Kidney capillary endothelial cell (primary cell): Measurements from ENCODE around the gene GOLGA8H.
"Not testable (repeated sequence)": the region's sequence is repeated elsewhere in the genome, so short reads cannot be mapped to it uniquely, and the experiment has no call there.

Experiments
- DNase-seq: peaks from one replicate; pipeline ENCODE4 v3.0.0-alpha.2; 2018; ENCODE audit warnings: low spot score

The GOLGA8H gene, protein sequence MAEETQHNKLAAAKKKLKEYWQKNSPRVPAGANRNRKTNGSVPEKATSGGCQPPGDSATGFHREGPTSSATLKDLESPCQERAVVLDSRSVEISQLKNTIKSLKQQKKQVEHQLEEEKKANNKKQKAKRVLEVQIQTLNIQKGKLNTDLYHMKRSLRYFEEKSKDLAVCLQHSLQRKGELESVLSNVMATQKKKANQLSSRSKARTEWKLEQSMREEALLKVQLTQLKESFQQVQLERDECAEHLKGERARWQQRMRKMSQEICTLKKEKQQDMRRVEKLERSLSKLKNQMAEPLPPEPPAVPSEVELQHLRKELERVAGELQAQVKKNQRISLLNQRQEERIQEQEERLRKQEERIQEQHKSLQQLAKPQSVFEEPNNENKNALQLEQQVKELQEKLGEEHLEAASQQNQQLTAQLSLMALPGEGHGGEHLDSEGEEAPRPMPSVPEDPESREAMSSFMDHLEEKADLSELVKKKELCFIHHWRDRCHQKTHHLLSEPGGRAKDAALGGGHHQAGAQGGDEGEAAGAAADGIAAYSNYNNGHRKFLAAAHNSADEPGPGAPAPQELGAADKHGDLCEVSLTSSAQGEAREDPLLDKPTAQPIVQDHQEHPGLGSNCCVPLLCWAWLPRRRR

GRCh38 chr15:30603796-30604195 is at the start of gene GOLGA8H:
TSS of gene GOLGA8H (plus strand) at chr15:30604028. CDS start at chr15:30604126, 98 bp downstream.
- DNase-seq = not testable (repeated sequence)

DNA sequence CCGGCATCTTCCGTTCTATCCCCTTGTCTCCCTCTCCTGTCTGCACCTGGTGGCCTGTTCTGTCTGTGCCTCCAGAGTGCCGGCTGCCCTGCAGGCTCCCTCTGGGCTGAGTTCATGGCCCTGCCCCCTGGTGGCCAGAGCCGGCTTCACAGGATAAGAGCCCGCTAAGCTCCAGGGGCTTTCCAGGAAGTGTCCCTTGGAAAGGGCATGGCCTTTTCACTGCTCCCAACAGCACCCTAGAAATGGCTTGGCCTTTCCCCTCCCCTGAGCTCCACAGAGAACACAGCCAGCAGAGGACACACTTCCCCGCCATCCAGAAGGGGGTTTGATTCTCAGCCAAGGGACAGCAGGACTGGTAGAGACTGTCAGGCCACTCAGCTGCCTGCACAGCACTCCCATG is 36.9 kb upstream of the GOLGA8H start:
- DNase-seq = not testable (repeated sequence)

GRCh38 chr15:30573012-30573491 is 30.8 kb upstream of the GOLGA8H start:
- not testable (repeated sequence) for DNase-seq

DNA sequence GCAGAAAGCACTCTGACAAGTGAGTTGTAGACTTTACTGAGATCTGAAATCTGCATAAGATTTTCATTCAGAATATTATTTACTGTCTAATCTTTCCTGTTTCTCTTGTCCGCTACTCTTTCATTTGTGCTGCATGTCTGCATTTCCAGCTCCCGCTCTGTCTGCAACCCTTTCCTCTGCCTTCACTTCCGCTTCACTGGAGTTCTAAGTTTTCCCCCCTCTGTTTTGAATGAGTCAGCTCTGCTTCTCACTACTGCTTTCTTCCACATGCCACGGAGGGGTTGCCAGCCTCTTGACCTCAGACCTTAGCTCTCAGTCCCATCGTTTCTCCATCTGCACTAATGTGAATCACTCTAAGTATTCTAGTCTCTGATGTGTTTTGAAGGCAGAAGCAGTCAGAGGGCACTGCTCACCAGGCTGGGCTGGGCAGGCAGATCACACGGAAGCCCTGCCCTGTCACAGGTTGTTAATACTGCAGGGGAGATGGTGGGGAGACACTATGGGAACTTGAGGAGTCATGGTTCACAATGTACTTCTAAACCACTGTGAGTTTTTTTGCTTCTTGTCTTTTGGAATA is 24.3 kb upstream of the GOLGA8H start:
- DNase-seq = not testable (repeated sequence)

DNA sequence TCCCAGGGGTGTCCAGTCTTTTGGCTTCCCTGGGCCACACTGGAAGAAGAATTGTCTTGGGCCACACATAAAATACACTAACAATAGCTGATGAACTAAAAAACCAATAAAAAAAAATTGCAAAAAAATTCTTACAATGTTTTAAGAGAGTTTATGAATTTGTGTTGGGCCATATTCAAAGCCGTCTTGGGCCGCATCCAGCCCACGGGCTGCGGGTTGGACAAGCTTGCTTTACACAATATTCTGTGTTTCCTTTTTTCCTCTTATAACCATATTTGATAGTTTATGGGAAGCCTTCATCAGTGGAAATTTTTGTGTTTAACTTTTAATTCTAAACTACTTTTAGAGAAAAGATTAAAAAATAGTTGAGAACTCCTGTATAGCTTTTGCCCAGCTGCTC is 23.1 kb upstream of the GOLGA8H start:
- DNase-seq = not testable (repeated sequence)

DNA sequence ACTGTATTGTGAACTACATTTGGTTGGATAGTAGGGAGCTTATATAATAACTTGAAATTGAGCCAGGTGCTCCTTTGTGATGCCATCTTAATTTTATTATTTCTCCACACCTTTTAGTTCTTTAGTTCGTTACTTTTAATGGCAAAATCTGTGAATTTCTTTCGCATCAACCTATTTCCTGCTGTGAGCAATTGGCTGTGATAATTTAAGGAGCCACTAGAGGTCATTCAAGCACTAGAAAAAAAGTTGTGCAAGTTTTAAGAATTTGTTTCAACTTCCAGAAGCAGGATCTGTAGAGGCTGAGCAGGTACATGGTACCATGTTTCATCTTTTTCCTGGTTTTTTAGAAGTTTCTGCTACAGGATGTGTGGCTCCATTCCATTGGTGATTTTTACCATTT is 4.9 kb upstream of the GOLGA8H start:
- DNase-seq = not testable (repeated sequence)

DNA sequence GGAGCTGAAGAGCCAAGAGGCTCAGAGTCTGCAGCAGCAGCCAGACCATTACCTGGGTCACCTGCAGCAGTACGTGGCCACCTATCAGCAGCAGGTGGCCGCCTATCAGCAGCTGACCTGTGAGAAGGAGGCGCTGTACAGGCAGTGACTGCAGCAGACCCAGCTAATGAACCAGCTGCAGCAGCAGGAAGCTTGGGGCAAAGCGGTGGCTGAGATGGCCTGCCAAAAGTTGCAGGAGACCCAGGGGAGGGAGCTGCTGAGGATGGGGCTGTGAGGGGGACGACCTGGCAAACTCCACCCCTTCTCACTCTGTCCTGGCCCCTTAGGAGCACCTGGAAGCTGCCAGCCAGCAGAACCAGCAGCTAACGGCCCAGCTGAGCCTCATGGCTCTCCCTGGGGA is 8.4 kb downstream of the GOLGA8H start:
- not testable (repeated sequence) for DNase-seq

- DNase-seq = not testable (repeated sequence)
These were observed 17.5 kb downstream of the GOLGA8H start for GRCh38 chr15:30621342-30621741.

- peak; percentile 96 for DNase-seq
These were observed 21.8 kb downstream of the GOLGA8H start, which contains the start of gene ARHGAP11B for GRCh38 chr15:30625436-30626193. TSS of gene ARHGAP11B (plus strand) at chr15:30626128.

DNA sequence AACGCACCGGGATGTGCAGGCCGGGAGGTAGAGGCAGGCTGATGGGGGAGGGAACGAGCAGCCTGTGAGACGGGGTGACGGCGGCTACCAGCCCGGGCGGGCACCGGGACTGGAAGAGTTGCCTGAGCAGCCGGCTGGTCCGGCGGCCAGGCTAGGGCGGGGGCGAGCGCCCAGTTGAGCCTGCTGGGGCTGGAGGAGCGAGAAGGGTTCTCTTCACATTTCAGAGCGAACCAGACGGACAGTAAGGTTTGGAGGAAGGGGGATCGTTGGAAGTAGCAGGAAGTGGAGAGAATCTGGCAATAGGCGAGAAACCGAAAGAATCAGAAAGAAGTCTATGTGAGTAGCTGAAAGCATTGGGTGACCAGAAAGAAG is 22.4 kb downstream of the GOLGA8H start:
- DNase-seq = not testable (repeated sequence)

DNA sequence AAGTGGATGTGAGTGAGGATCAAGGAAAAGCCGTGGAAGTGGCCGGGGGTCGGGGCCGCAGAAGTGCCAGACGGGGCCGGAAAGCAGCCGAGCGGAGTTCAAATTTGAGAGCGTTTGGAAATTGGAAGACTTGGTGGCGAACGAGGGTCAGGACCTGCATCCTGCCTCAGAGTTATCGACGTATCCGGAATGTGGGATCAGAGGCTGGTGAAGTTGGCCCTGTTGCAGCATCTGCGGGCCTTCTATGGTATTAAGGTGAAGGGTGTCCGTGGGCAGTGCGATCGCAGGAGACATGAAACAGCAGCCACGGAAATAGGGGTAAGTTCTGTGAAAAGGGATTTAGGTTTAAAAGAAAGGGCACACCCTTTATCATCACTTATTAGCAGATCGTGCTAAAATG is 22.8 kb downstream of the GOLGA8H start:
- DNase-seq = not testable (repeated sequence)

DNA sequence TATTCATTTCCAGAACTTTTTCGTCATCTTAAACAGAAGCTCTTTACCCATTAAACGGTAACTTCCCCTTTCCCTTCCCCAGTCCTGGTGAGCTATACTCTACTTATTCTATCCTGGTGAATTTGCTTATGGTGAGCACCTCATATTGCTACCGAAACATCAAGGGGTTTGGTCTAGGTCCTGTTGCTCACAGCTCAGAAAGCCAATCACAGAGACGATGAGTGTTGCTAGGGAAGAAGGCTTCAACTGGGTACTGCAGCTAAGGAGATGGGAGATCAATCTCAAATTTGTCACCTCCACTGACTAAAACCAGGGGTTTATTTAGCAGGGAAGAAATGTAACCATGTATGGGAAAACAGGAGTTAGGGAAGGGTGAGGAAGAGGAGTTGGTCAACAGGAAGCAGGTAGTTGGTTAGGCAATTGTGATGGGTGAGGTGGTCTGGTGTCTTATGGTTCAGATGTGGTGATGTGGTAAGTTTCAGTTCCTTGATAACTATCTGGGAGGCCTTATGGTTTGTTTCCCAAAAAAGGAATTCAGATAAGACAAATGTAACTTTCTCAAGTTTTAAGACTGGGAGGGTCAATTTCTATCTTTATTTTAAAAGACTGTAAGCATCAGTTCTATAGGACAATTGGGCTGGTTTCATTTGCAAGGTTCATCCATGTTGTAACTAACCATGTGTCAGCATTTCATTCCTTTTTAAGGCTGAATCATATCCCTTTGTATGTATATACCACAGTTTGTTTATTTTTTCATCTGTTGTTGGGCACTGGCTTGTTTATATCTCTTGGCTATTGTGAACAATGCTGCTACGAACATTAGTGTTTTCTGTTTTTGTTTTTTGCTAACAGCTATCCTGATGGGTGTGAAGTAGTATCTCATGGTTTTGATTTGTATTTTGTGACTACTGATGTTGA is 46.4 kb downstream of the GOLGA8H start:
- DNase-seq = peak; percentile 30

DNA sequence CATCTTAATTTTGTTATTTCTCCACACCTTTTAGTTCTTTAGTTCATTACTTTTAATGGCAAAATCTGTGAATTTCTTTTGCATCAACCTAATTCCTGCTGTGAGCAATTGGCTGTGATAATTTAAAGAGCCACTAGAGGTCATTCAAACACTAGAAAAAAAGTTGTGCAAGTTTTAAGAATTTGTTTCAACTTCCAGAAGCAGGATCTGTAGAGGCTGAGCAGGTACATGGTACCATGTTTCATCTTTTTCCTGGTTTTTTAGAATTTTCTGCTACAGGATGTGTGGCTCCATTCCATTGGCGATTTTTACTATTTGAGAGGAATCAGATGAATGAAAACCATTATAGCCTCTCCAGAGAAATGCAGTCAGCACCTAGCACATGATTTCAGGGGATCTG is 57.3 kb downstream of the GOLGA8H start:
- DNase-seq = peak; percentile 28
